ENCODE results near the gene OR4F15. TPM values are rescaled to one million over a fixed set of nuclear protein-coding genes. Genes with fewer than 3 reads are reported as not detected.

The OR4F15 gene
- total RNA-seq, 1 donor from 2014 or later: not detected

- intact Hi-C loops (cut with micrococcal nuclease): no loop called here
- DNase-seq (no peak), ATAC-seq (no peak)
Measured at GRCh38 chr15:101801048-101801447, 11.0 kb upstream of the OR4F15 start.

- ATAC-seq (no peak), DNase-seq (no peak)
- intact Hi-C loops (cut with micrococcal nuclease): no loop called here
Measured at GRCh38 chr15:101803209-101803608, 8.8 kb upstream of the OR4F15 start, which contains the start of gene OR4F6. TSS of gene OR4F6 (plus strand) at chr15:101803509. CDS start at chr15:101805720, 2,211 bp downstream.

GRCh38 chr15:101803676-101804075, 8.3 kb upstream of the OR4F15 start:
- intact Hi-C loops (cut with micrococcal nuclease): no loop called here
- no peak for ATAC-seq
- DNase-seq: no peak

GRCh38 chr15:101804375-101804774, 7.6 kb upstream of the OR4F15 start:
- intact Hi-C loops (cut with micrococcal nuclease): no loop called here
- DNase-seq (no peak), ATAC-seq (no peak)

GRCh38 chr15:101804941-101805340, 7.1 kb upstream of the OR4F15 start:
- ATAC-seq: no peak
- intact Hi-C loops (cut with micrococcal nuclease): no loop called here
- no peak for DNase-seq

- intact Hi-C loops (cut with micrococcal nuclease): no loop called here
- no peak for ATAC-seq
- DNase-seq: no peak
Measured at GRCh38 chr15:101805605-101806345, 6.2 kb upstream of the OR4F15 start.

- ATAC-seq: no peak
- DNase-seq: no peak
- intact Hi-C loops (cut with micrococcal nuclease): no loop called here
Measured at GRCh38 chr15:101807345-101807945, 4.6 kb upstream of the OR4F15 start.

- ATAC-seq: no peak
- intact Hi-C loops (cut with micrococcal nuclease): no loop called here
Measured at GRCh38 chr15:101808201-101808600, 3.8 kb upstream of the OR4F15 start.

GRCh38 chr15:101810456-101810855, 1.5 kb upstream of the OR4F15 start:
- DNase-seq (no peak), ATAC-seq (no peak)
- intact Hi-C loops (cut with micrococcal nuclease): no loop called here

More at GRCh38 chr15:101808201-101808600, 3.8 kb upstream of the OR4F15 start:
- no peak for DNase-seq

- DNase-seq: no peak
- ATAC-seq: no peak
Measured at GRCh38 chr15:101810876-101811275, 1.1 kb upstream of the OR4F15 start.

GRCh38 chr15:101813803-101814534, 2.0 kb downstream of the OR4F15 start:
- ATAC-seq (no peak), DNase-seq (no peak)
- intact Hi-C loops (cut with micrococcal nuclease): no loop called here

More at GRCh38 chr15:101810876-101811275, 1.1 kb upstream of the OR4F15 start:
- intact Hi-C loops (cut with micrococcal nuclease): no loop called here

GRCh38 chr15:101820781-101821180, 8.8 kb downstream of the OR4F15 start:
- DNase-seq (no peak), ATAC-seq (no peak)
- intact Hi-C loops (cut with micrococcal nuclease): no loop called here

- DNase-seq: no peak
- intact Hi-C loops (cut with micrococcal nuclease): no loop called here
- ATAC-seq: no peak
Measured at GRCh38 chr15:101827257-101827656, 15.3 kb downstream of the OR4F15 start.

GRCh38 chr15:101828774-101829173, 16.8 kb downstream of the OR4F15 start:
- ATAC-seq (no peak), DNase-seq (no peak)
- intact Hi-C loops (cut with micrococcal nuclease): no loop called here

GRCh38 chr15:101841656-101842055, 29.7 kb downstream of the OR4F15 start:
- intact Hi-C loops (cut with micrococcal nuclease): no loop called here
- ATAC-seq: no peak

GRCh38 chr15:101844916-101845315, 32.9 kb downstream of the OR4F15 start:
- intact Hi-C loops (cut with micrococcal nuclease): no loop called here
- ATAC-seq (no peak), DNase-seq (no peak)

More at GRCh38 chr15:101841656-101842055, 29.7 kb downstream of the OR4F15 start:
- no peak for DNase-seq

- DNase-seq (no peak), ATAC-seq (no peak)
- intact Hi-C loops (cut with micrococcal nuclease): no loop called here
Measured at GRCh38 chr15:101852356-101852755, 40.4 kb downstream of the OR4F15 start.

All from left ventricle myocardium superior (tissue), 1 donor.